ENCODE results near the gene UCN2. TPM values are rescaled to one million over a fixed set of nuclear protein-coding genes. Genes with fewer than 3 reads are reported as not detected.

The UCN2 gene
- total RNA-seq, 2 donors from 2014 or later, result not detected

DNA sequence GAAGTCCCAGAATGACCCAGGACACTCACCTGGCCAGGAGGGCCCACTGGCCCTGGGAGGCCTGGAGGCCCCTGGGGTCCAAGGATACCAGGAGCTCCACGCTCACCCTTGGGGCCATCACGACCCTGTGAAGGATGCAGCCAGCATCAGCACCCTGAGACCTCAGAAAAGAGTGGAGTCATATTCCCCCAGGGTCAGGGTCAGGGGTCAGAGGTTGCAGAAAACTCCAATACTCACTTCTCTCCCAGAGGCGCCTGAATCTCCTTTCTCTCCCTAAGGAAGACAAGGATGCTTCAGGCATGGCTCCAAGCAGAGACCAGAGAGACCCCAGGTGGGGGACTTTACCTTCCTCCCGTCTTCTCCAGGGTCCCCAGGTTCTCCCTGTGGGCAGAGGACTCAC is 13.1 kb upstream of the UCN2 start:
- no peak overlapping the region for H3K4me3 Mint-ChIP-seq
- peaks cover 3% of the 10 kb centered on the region for H3K4me1 Mint-ChIP-seq
- H3K27me3 Mint-ChIP-seq, result no peaks in the 10 kb centered on the region
- no peaks in the 10 kb centered on the region for H3K36me3 Mint-ChIP-seq (ENCODE audit: low read depth)
- H3K27ac Mint-ChIP-seq, result no peak overlapping the region
- DNase-seq, result no peak
- no peaks in the 10 kb centered on the region for H3K9me3 ChIP-seq (ENCODE audit: control insufficient read depth, low read length, poor library complexity, severe bottlenecking)
- ATAC-seq, result no peak

DNA sequence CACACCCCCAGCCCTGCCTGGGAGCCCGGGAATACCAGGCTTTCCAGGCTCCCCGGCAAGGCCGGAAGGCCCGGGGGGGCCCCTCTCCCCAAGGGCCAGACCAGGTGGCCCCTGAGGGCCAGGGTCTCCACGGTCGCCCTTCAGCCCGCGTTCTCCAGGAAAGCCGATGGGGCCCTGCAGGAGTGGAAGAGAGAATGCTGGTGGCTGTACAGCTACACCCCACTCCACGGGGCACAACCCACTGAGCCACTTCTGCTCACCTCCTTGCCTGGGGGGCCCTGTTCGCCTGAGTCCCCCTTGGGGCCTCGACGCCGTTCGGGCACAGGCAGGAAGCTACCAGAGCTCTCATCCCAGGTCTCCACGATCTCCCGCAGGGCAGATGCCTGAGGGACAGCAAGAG is 11.8 kb upstream of the UCN2 start:
- ATAC-seq (no peak), DNase-seq (no peak)
- H3K36me3 Mint-ChIP-seq (ENCODE audit: low read depth), result no peaks in the 10 kb centered on the region
- no peak overlapping the region for H3K4me3 Mint-ChIP-seq
- peaks cover 3% of the 10 kb centered on the region for H3K4me1 Mint-ChIP-seq
- H3K27me3 Mint-ChIP-seq, result no peaks in the 10 kb centered on the region
- H3K9me3 ChIP-seq (ENCODE audit: control insufficient read depth, low read length, poor library complexity, severe bottlenecking), result no peaks in the 10 kb centered on the region
- no peak overlapping the region for H3K27ac Mint-ChIP-seq

DNA sequence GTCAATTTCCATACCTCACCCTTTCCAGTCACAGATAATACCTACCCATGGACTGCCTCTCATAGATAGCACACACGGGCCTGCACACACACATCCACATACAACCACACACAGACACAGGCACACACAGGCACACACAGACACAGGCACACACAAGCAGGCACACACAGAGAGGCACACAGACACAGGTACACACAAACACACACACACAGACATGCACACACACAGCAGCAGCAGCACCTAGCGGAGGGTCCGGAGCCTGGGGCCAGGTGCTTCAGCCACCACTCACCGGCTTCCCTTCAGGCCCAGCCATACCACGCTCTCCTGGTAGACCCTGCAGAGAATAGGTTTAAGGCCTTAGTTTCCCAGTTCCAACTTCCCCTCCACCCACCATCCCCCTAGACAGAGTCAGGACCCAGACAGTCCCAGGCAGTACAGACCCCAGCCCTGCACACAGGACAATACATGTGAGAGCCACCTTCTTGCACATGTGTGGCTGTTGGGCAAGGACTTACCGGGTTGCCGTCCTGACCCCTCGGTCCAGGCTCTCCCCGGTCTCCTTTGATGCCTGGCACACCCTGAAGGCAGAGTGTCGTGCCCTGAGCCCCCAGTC is 10.5 kb upstream of the UCN2 start:
- Mint-ChIP-seq H3K4me1 (peaks cover 9% of the 10 kb centered on the region), H3K4me3 (no peak overlapping the region), H3K36me3 (ENCODE audit: low read depth) (no peaks in the 10 kb centered on the region), H3K27ac (no peak overlapping the region), H3K27me3 (no peaks in the 10 kb centered on the region)
- DNase-seq (no peak), ATAC-seq (no peak)
- H3K9me3 ChIP-seq (ENCODE audit: control insufficient read depth, low read length, poor library complexity, severe bottlenecking), result no peaks in the 10 kb centered on the region

DNA sequence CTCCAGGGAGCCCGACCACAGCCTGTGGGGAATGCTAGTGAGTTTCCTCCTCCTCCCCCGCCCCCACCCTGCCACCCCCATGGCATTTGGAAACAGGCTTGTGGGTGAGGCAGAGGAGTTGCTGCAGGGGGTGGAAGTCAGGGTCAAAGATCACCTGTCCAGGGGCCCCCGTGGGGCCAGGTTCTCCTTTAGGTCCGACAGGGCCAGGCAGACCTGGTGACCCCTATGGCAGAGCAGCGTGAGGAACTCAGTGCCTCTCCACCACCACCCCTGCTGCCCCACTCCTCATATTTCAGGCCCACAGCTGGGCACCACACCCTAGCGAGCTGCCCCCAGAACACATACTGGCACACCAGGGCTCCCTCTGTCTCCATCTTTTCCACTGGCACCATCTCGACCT is 8.9 kb upstream of the UCN2 start:
- no peak for ATAC-seq
- Mint-ChIP-seq H3K4me3 (no peak overlapping the region), H3K27me3 (no peaks in the 10 kb centered on the region), H3K36me3 (ENCODE audit: low read depth) (no peaks in the 10 kb centered on the region), H3K27ac (no peak overlapping the region), H3K4me1 (peaks cover 10% of the 10 kb centered on the region)
- no peaks in the 10 kb centered on the region for H3K9me3 ChIP-seq (ENCODE audit: control insufficient read depth, low read length, poor library complexity, severe bottlenecking)
- DNase-seq, result no peak

DNA sequence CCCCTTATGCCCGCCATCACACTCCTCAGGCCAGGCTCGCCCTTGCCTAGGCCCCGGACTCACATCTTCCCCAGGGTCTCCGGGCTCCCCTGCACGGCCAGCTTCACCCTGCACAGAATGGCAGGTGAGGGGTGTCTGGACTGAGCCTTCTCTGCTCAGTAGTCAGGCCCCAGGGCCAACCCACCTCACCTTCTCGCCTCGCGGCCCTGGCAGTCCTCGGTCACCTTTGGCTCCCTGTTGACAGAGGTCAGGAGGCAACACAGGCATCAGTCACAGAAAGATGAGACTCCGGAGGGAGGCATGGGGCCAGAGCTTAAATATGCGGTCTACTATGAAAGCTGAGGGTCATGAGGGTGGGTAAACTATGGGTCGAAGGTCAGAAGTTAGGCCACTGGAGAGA is 8.4 kb upstream of the UCN2 start:
- Mint-ChIP-seq H3K27me3 (no peaks in the 10 kb centered on the region), H3K36me3 (ENCODE audit: low read depth) (no peaks in the 10 kb centered on the region), H3K4me3 (no peak overlapping the region), H3K27ac (no peak overlapping the region), H3K4me1 (peaks cover 10% of the 10 kb centered on the region)
- H3K9me3 ChIP-seq (ENCODE audit: control insufficient read depth, low read length, poor library complexity, severe bottlenecking), result no peaks in the 10 kb centered on the region
- ATAC-seq (no peak), DNase-seq (no peak)

DNA sequence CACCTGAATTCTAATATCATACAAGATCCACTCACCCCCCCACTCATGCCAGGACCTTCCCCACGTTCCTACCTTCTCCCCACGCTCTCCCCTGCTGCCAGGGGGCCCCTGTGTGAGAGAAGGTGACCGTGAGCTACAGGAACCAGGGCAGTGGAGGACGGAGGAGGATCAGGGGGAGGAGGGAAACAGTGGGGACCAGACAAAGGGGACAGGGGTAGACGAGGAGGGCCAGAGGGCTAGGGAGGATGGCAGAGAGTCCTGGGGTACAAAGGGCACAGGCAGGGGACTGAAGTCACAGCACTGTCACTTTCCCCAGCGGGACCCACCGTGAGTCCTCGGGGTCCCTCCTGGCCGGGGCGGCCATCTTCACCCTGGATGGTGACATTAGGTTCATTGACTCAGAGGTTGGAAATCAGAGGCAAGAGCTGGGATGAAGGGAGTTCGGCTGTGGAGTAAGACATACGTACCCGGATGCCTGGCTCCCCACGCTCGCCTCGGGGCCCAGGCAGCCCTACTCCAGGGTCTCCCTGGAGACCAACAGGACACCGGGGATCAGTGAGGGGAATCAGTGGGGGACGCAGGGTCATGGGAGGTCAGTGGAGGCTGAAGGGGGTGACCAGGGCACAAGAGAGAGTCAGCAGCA is 6.3 kb upstream of the UCN2 start:
- H3K36me3 Mint-ChIP-seq (ENCODE audit: low read depth), result no peaks in the 10 kb centered on the region
- no peak overlapping the region for H3K27ac Mint-ChIP-seq
- ATAC-seq (no peak), DNase-seq (no peak)
- no peaks in the 10 kb centered on the region for H3K9me3 ChIP-seq (ENCODE audit: control insufficient read depth, low read length, poor library complexity, severe bottlenecking)
- H3K27me3 Mint-ChIP-seq, result no peaks in the 10 kb centered on the region
- H3K4me1 Mint-ChIP-seq, result peaks cover 16% of the 10 kb centered on the region
- no peak overlapping the region for H3K4me3 Mint-ChIP-seq

DNA sequence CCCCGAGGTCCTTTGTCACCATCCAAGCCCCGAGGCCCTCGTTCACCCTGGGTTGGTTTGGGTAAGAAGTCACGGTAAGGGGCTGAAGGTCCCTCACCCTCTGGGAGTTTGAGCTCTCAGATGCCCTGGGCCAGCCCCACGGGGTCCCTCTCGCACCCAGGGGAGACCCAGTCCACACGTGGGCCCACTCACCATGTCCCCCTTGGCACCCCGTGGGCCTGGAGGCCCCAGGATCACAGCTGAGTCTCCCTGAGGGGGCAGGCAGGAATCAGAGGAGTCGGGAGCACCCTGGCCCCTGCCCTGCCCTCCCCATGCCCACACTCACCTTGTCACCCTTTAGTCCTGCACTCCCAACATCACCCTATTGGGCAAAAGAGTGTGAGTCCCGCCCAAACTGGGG is 5.8 kb upstream of the UCN2 start:
- no peak for ATAC-seq
- H3K27me3 Mint-ChIP-seq, result no peaks in the 10 kb centered on the region
- H3K4me3 Mint-ChIP-seq, result no peak overlapping the region
- no peak overlapping the region for H3K27ac Mint-ChIP-seq
- no peaks in the 10 kb centered on the region for H3K9me3 ChIP-seq (ENCODE audit: control insufficient read depth, low read length, poor library complexity, severe bottlenecking)
- no peak for DNase-seq
- no peaks in the 10 kb centered on the region for H3K36me3 Mint-ChIP-seq (ENCODE audit: low read depth)
- peaks cover 16% of the 10 kb centered on the region for H3K4me1 Mint-ChIP-seq

DNA sequence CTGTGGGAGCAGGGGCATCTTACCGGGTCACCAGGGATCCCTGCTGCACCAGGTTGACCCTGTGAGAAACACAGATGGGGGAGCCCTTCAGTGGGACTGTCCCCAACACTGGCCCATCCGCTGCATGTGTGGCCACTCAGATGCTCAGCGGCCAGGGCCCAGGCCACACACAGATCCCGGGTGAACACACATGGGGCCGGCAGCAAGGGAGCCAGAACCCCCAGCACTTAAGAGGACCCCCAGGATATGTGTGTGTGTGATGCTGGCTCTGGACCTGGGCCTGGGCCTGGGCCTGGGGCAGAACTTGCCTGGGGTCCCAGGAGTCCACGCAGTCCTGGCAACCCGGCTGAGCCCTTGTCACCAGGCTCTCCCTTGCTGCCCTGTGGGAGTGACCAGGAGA is 4.9 kb upstream of the UCN2 start:
- no peak overlapping the region for H3K27ac Mint-ChIP-seq
- no peaks in the 10 kb centered on the region for H3K9me3 ChIP-seq (ENCODE audit: control insufficient read depth, low read length, poor library complexity, severe bottlenecking)
- no peak overlapping the region for H3K4me3 Mint-ChIP-seq

DNA sequence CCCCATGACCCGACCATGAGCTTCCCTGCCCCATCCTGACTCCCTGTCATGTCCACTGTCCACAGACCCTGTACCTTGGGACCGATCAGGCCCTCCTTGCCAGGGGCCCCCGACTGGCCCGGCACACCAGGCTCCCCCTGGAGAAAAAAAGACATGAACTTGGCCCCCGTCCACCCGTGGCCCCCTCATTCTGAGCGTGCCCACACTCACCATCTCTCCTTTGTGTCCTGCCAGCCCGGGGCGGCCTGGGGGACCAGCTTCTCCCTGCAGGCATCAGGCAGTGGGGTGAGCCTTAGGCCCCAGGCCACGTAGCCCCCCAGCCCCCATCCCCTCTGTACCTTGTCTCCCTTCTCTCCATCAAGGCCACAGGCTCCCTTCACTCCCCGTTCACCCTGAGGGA is 3.9 kb upstream of the UCN2 start:
- peaks cover 16% of the 10 kb centered on the region for H3K4me1 Mint-ChIP-seq
- ATAC-seq (no peak), DNase-seq (no peak)
- H3K4me3 Mint-ChIP-seq, result no peak overlapping the region
- no peaks in the 10 kb centered on the region for H3K9me3 ChIP-seq (ENCODE audit: control insufficient read depth, low read length, poor library complexity, severe bottlenecking)
- H3K27ac Mint-ChIP-seq, result no peak overlapping the region
- H3K36me3 Mint-ChIP-seq (ENCODE audit: low read depth), result no peaks in the 10 kb centered on the region
- H3K27me3 Mint-ChIP-seq, result no peaks in the 10 kb centered on the region

More for the DNA sequence above, 4.9 kb upstream of the UCN2 start:
- Mint-ChIP-seq H3K36me3 (ENCODE audit: low read depth) (no peaks in the 10 kb centered on the region), H3K4me1 (peaks cover 13% of the 10 kb centered on the region), H3K27me3 (no peaks in the 10 kb centered on the region)
- ATAC-seq (no peak), DNase-seq (no peak)

DNA sequence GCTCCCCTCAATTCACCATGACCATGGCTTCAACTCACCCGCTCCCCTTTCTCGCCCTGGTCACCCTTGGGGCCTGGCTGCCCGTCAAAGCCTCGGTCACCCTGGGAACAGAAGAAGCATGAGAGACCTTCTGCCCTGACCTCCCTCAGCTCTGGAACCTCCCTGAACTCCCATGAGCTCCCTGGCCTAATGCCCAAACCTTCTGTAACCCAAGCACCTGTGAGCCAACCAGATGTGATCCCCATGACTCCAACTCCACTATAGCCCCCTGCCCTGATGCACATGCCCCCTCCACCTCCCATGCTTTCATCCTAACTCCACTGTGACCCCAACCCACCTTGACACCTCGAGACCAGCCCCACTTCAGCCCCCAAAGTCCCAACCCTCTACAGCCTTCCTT is 3.5 kb upstream of the UCN2 start:
- no peaks in the 10 kb centered on the region for H3K36me3 Mint-ChIP-seq (ENCODE audit: low read depth)
- DNase-seq (no peak), ATAC-seq (no peak)
- H3K4me1 Mint-ChIP-seq, result peaks cover 16% of the 10 kb centered on the region
- no peaks in the 10 kb centered on the region for H3K9me3 ChIP-seq (ENCODE audit: control insufficient read depth, low read length, poor library complexity, severe bottlenecking)
- no peak overlapping the region for H3K27ac Mint-ChIP-seq
- no peaks in the 10 kb centered on the region for H3K27me3 Mint-ChIP-seq
- H3K4me3 Mint-ChIP-seq, result no peak overlapping the region

DNA sequence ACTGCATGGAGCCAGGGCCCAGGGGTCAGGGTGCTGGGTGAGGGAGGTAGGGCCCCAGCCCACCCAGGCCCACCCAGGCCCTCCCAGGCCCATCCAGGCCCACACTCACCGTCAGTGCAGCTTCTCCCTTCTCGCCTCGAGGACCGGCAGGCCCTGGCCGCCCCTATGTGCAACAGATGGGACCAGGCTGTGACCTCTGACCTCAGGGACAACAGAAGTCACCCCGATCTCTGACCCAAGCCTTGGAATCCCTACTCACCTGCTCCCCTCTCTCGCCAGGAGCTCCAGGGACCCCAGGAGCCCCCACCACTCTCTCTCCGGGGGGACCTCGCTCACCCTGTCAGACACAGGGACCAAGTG is 2.8 kb upstream of the UCN2 start:
- no peaks in the 10 kb centered on the region for H3K36me3 Mint-ChIP-seq (ENCODE audit: low read depth)
- H3K4me1 Mint-ChIP-seq, result peaks cover 16% of the 10 kb centered on the region
- H3K4me3 Mint-ChIP-seq, result no peak overlapping the region
- ATAC-seq (no peak), DNase-seq (no peak)
- H3K27ac Mint-ChIP-seq, result no peak overlapping the region
- H3K27me3 Mint-ChIP-seq, result no peaks in the 10 kb centered on the region
- H3K9me3 ChIP-seq (ENCODE audit: control insufficient read depth, low read length, poor library complexity, severe bottlenecking), result no peaks in the 10 kb centered on the region

DNA sequence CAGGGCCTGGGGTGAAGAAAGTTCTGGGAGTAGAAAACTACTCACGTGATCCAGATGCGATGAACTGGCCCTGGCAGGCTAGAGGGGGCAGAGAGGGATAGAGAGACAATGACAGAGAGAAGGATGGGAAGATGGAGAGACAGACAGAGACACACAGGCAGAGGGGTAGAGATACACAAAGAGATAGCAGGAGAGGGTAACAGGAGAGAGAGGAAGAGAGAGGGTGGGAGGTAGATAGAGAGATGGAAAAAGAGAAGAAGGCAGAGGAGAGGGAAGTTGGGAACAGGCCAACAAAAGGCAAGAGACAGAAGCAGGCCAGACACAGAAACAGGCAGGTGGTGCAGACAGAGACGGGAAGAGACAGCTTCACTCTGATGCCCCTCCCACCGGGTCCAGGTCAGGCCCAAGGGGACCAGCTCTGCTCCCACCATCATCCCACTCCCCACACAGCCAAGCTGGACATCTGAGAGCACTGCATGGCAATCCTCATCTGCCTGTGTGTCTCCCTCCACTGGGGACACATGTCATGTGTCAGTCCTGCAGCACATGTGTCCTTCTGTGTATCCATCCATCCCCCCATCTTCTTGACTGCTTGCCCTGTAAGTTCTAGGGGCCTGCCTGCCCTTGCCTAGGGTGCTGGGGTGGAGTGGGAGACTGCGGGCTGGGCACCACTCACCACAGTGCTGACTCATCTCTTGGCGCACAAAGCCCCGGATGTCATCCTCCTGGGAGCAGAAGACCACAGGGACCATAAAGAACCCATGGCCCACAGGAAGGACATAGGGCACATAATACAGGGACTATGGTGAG is 2.2 kb upstream of the UCN2 start:
- H3K27ac Mint-ChIP-seq, result peak overlapping the region; percentile 67
- H3K4me1 Mint-ChIP-seq, result peaks cover 16% of the 10 kb centered on the region
- no peak for ATAC-seq

DNA sequence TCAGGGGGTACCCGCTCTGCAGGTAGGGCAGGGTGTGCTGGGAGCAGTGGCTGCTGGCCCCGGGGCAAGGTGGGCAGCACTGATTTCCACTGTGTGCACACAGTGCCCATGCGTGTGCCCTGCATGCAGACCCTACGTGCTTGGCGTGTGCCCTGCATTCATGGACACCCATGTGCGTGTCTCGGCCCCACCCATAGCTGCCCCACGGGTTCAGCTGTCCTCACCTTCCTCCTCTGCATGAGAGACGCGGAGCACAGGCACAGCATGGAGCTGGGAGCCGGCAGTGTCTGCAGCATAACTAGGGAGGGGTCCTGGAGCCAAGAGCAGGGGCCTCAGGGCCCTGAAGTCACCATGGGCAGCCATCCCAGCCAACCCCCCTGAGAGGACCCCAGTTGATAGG is 1.6 kb upstream of the UCN2 start:
- no peak for ATAC-seq
- H3K27me3 Mint-ChIP-seq, result no peaks in the 10 kb centered on the region
- no peaks in the 10 kb centered on the region for H3K9me3 ChIP-seq (ENCODE audit: control insufficient read depth, low read length, poor library complexity, severe bottlenecking)
- no peak for DNase-seq
- peak overlapping the region; percentile 67 for H3K27ac Mint-ChIP-seq
- H3K4me1 Mint-ChIP-seq, result peaks cover 19% of the 10 kb centered on the region
- no peak overlapping the region for H3K4me3 Mint-ChIP-seq
- H3K36me3 Mint-ChIP-seq (ENCODE audit: low read depth), result no peaks in the 10 kb centered on the region

More for the DNA sequence above, 2.2 kb upstream of the UCN2 start:
- Mint-ChIP-seq H3K27me3 (no peaks in the 10 kb centered on the region), H3K4me3 (no peak overlapping the region), H3K36me3 (ENCODE audit: low read depth) (no peaks in the 10 kb centered on the region)
- no peaks in the 10 kb centered on the region for H3K9me3 ChIP-seq (ENCODE audit: control insufficient read depth, low read length, poor library complexity, severe bottlenecking)
- no peak for DNase-seq

DNA sequence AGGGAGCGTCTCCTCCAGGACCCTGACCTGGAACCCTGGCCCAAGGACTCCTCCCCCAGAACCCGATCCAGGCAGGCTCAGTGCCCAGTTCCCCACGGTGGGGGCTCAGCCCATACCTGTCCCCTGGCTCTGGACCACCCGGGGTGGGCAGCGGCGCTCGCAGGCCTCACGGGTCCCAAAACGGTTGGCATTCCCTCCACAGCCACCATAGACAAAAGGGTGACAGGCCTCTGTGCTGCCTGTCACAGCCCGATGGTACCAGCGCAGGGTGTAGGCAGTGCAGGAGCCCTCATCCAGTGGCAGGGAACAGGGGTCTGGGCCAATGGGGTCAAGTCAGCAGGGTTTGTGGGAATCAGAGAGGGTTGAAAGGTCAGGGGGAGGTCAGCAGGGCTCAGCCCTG is 1.1 kb upstream of the UCN2 start:
- H3K27me3 Mint-ChIP-seq, result no peaks in the 10 kb centered on the region
- no peak overlapping the region for H3K27ac Mint-ChIP-seq
- ATAC-seq, result no peak
- no peaks in the 10 kb centered on the region for H3K9me3 ChIP-seq (ENCODE audit: control insufficient read depth, low read length, poor library complexity, severe bottlenecking)
- no peak overlapping the region for H3K4me3 Mint-ChIP-seq
- H3K36me3 Mint-ChIP-seq (ENCODE audit: low read depth), result no peaks in the 10 kb centered on the region
- DNase-seq, result no peak
- H3K4me1 Mint-ChIP-seq, result peaks cover 17% of the 10 kb centered on the region
